Testis (tissue), 2 donors: Measurements from ENCODE around the gene PPM1M.

Experiments used
- CTCF ChIP-seq, 3 experiments: fragments of 450-650 bp in 2 of 3; fragments of 200-600 bp in 1 of 3; sonication (generic) in 1 of 3; IDR thresholded peaks; one replicate each; pipeline ENCODE4 v1.5.1; 2016 to 2019; ENCODE audit warnings: antibody characterized with exemption in 3 of 3, mild to moderate bottlenecking in 2 of 3, moderate library complexity in 1 of 3
- POLR2A ChIP-seq: fragments of 450-650 bp; IDR thresholded peaks from one replicate; pipeline ENCODE4 v1.6.1; 2017; ENCODE audit warnings: antibody characterized with exemption, mild to moderate bottlenecking, moderate library complexity

- TF ChIP-seq CTCF (IDR thresholded peaks at IDR 0.05) = no peak
- TF ChIP-seq POLR2A = no peak
Measured at GRCh38 chr3:52237006-52237656, 8.4 kb upstream of the PPM1M start.
